Stimulated activated CD8-positive, alpha-beta memory T cell treated with anti-CD3 and anti-CD28 coated beads, Interleukin-4, amount 100 ng/mL, for 48 hours (primary cell): ENCODE measurements around the gene KHDRBS2.

ENCODE experiments used
- DNase-seq: peaks from one replicate; pipeline ENCODE4 v3.0.0-alpha.2; 2020

The KHDRBS2 gene

DNA sequence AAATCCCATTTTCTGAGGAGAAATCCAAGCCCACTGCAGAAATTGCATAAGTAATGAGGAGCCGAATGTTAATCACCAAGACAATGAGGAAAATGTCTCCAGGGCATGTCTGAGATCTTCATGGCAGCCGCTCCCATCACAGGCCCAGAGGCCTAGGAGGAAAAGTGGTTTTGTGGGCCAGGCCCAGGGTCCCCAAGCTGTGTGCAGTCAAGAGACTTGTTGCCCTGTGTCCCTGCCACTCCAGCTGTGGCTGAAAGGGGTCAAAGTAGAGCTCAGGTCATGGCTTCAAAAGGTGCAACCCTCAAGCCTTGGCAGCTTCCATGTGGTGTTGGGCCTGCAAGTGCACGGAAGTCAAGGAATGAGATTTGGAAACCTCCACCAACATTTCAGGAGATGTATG, 276.6 kb downstream of the KHDRBS2 start:
- DNase-seq = no peak

DNA sequence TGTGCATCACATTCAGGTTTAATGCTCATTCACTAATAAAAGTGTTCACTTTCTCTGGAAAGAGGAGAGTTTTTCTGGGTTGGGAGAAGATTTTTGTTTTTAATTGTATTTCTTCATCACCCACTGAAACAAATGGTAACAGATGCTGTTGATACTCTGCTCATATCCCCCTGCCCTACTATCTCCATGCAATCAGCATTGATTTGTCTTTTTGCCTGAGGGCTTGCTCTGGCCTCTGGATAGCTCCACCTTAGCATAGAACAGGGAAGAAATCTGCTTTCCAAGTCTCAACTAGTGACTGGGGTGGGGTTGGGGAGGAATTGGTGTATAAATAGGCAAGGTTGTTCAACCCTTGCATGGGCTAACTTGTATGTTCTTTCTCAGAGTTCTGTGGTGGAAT, 296.4 kb downstream of the KHDRBS2 start:
- DNase-seq = no peak

DNA sequence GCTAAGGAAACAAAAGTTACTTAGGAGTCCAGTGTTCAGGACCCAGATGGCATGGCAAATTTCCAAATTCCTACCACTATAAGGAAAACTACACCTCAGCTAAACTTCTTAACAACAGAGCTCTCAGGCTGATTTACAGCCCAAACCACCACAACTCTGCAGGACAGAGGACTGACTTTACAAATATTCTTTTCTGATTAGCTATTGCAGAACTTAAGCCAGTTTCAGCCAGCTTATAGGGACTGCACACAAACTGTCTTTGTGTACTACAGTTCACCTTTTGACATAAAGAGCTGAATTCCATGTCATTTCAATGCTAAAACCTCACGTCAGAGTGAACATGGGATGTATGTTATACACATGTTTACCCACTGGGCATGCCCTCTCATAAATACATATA, 305.4 kb downstream of the KHDRBS2 start:
- DNase-seq = no peak

DNA sequence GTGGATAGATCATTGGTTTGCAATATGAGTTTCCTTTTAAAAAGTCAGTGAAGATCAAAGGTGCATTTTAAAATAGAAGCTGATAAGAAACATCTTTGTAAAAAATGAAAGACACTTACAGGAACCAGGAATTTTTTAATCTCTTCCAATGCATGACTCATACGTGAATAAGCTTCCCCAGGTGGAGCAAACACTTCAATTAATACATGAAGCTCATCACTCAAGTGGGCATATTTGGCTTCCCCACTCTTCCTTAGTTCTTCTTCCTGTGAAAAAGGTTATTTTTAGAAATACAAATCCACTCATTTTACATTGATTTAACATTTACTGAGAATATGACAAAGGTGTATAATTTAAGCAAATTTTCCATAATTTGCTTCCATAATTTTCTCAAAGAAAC, 308.1 kb downstream of the KHDRBS2 start:
- no peak for DNase-seq

DNA sequence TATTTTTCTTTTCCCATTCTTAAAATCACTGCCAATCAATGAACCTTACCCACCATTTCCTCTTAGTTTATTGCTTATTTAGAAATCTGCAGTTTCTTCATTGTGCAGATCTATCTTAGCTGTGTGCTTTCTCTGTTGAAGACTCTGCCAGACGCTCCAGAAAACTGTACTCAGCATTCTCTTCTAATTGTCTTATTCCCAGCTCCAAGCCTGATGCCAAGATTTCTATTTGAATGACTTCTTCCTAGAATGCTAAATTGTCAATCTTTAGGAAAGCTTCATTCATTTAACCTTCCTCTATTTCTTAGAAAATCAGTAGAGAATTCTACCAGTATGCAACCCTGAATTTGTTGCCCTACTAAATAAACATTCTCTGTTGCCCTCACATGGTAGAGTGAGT, 308.9 kb downstream of the KHDRBS2 start:
- no peak for DNase-seq

DNA sequence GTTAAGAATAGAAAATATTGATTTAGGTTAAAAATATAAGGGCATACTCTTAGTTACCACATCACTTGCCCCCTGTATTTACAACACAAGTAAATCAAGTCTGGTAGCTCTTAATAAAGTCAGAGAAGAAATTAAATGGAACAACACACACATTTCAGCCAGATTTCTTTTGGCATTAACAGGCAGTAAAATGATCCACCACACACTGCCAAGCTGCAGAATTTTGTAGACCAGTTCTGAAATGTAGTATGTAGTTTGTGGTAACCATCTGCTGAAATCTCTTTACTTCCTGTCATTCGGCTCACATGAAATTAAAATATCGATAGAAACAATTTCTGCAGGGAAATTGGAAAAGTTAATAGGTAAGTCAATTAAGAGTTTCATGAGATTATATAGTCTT, 326.8 kb downstream of the KHDRBS2 start:
- DNase-seq = no peak

DNA sequence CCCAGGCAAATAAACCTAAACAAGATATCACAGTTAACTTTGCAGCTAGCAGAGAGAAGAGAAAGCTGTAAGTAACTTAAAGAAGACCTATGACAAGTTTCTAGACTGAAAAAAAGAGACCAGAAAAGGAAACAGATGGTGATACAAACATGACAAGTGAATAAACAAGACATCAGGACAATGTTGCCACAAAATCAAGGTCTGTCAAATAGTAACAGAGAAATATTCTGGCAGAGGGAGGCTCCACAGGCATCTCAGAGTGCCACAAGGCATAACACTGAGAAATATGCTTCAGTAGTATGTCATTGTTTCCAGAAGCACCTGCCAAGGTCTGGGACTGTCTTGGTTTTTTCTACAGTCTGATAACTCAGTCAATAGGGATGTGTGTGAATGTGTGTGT, 332.2 kb downstream of the KHDRBS2 start:
- no peak for DNase-seq

DNA sequence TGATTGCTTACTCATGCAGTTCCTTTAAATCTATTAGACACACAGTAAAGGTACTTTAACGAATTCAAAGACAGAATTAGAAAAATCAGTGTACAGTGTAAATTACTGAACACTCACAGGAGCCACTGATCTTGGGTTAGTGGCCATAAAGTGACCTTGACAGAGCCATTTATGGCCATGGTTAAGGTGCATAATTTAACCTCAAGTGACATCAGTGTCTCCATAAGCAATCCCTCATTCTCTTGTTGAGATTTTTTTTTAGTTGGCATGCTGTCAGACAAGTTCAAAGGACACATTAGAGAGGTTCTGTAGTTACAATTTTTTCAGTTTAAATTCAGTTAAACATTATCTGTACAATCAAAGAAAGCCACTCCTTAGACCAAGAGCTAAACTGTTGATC, 334.4 kb downstream of the KHDRBS2 start:
- no peak for DNase-seq

DNA sequence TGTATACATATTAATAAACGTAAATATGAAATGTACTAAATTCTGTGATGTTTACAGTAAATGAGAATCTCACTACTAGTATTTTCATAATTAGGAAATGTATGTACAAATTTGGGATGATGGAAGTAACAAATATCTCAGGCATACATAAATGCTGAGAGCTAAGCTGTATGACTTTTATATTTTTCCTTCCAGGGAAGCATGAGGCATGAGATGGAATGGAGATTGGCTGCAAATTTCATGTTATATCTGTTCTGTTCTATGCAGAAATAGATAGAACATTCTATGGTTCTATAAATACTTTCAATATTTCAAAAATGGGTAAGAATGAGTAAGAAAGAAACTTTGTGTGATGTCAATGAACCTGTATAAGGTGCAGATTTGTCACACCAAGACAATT, 335.2 kb downstream of the KHDRBS2 start:
- DNase-seq = no peak

DNA sequence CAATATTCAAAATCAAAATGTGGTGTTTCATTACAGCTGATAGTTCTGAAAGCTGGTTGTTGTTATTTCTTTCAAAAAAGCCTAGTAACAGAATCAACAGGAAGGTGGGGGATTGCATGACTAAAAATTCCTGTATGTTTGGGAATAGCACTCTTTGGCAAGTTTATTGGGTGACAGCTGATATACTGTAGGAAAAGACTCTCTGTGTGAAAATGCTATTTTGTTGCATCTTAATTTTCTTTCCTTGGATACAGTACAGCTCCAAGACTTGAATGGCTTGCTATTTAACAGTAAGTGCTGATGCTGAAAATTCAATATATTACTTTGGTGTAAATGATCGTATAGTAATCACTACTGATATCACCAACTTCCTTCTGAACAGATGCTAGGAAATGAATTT, 336.1 kb downstream of the KHDRBS2 start:
- no peak for DNase-seq

DNA sequence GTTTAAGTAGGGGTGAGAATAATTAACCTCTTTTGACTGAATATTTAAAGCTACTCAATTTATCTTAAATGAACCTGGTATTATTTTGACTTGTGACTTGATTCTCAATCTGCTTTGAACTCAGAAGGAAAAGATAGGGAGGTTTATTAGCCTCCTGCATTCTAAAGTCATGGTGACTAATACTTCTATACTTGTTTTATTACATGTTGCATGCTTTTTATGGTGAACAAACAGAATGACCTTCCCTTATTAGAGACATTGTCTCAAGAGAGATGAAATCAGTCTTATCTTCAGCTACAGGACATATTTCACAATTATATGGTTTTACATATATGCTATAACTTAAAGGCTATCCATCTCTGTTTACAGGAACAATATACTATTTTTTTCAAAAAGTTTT, 336.9 kb downstream of the KHDRBS2 start:
- no peak for DNase-seq

DNA sequence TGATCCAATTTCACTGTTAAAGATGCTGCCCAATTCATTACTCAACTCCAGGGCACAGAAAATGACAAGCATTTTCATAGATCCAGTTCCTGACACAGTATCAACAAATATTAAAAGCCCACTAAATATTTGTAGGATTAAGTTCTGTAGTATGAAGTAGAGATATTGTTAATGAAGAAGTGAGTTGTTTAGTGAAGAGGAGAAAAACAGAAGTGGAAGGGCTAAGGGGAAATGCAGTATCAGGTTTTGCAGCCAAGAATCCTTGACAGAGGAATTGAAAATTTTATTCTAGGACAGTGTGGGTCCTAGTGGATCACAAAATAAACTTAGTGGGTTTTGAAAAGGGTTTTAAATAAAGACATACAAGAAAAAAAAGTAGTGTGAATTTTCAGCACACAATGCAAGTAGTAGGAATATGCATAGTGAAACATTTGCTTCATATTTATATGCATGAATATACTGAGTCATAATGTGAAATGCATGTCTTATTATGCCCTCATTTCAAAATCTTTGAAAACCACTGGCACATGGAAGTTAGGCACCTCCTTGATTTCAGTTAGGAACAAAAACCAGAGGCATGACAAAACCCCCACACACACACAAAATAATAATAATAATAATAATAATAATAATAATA, 338.6 kb downstream of the KHDRBS2 start:
- no peak for DNase-seq

DNA sequence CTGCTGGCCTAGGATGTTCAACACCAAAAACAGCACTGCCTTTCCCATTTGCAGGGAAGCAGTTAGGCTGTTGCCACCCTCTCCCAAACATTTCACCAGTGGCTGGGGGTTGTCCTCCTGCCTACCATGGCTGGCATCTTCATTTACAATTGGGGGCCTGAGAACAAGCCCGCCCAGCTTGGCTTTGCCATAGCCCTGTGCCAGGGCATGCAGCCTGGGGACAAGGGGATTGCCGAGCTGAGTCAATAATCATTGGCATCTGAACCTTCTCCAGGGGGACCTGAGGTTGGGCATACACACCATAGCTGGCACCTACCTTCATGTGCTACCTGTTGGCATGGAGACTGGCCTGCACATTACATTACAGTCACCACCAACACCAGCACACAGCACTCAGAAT, 345.1 kb downstream of the KHDRBS2 start:
- no peak for DNase-seq

DNA sequence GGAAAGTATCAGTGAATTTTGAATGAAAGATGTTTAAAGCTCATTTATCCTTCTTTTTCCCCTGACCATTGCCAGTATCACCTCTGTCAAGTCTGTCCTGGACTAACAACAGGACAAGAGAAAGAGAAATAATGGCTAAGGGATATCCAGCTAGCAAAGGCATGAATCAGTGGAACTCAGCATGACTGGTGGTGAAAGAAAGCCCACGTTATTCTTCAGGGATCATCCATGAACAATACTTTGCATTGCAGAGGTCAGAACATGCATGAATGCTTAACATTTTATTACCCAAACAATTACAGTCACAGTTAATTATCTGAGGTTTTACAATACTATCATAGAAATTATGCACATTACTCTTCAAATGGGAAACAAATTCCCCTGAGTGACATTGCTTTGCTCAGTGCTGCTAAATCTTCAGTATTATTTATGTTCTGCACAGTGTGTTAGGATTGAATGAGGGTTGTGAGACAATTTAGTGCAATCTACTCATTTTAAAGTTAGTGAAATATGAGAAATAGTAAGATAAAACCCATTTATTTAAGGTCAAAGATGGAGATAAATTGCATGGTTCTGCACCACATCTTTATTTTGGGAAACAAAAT, 350.7 kb downstream of the KHDRBS2 start:
- no peak for DNase-seq

DNA sequence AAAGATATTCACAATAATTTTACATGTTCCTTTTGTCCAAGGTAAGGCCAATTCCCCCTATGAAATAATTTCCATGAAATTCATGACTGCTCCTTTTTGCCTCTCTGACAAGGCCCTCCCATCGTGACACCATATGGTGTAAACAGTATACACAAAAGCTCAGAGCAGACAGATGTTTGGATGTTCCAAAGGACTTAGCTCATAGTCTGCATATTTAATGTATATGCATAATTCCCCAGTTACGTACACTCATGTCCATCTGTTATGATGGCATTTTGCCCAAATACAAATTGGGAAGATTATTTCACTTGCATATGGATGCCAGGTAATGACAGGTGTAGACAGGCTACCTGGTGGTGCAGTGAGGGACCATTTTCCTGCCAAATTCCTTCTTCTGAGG, 376.5 kb downstream of the KHDRBS2 start:
- no peak for DNase-seq

DNA sequence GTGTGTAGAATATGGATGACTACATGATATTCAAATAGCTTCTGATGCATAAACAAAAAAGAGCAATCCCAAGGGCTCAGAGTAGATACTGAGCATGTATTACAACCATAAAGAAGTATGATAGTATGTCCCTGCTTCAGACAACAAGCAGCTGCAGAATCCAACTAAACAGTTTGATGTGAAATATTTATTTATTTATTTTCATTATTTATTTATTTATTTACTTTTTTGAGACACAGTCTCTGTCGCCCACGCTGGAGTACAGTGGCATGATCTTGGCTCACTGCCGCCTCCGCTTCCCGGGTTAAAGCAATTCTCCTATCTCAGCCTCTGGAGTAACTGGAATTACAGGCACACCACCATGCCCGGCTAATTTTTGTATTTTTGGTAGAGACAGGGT, 384.3 kb downstream of the KHDRBS2 start:
- no peak for DNase-seq

DNA sequence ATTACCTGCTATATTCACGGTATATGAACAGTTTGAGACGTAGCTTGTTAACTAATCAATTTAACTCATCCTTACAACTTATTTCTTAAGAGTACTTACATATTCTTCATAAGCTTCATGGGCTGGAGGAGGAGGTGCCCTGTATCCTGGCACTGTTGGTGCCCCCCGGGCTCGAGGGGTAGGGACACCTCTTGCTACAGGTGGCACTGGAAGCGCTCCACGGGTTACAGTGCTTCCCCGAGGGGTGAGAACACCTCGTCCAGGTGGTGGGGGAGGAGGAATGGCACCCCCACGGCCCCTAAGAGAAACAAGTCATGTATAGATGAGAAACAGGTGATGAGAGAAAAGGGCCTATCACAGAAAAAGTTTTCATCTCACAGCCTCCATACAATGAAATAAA, 391.5 kb downstream of the KHDRBS2 start:
- no peak for DNase-seq

DNA sequence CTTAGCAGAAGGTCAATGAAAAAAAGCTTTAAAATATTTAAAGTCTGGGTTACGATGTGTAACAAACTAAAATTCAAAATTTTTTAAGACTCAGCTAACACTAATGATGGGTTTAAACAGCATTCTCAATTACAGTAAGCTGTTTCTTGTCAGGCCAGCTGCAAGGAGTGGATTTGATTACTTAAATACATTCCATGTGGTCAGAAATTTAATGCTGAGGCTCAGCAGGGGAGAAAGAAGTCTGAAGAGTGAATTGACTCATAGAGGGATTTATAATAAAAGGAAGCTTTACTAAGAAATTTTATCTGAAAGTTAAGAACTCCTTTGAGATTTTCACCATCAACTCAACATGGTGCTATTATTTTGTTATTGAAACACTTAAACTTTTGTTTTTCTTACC, 398.6 kb downstream of the KHDRBS2 start:
- DNase-seq = no peak

DNA sequence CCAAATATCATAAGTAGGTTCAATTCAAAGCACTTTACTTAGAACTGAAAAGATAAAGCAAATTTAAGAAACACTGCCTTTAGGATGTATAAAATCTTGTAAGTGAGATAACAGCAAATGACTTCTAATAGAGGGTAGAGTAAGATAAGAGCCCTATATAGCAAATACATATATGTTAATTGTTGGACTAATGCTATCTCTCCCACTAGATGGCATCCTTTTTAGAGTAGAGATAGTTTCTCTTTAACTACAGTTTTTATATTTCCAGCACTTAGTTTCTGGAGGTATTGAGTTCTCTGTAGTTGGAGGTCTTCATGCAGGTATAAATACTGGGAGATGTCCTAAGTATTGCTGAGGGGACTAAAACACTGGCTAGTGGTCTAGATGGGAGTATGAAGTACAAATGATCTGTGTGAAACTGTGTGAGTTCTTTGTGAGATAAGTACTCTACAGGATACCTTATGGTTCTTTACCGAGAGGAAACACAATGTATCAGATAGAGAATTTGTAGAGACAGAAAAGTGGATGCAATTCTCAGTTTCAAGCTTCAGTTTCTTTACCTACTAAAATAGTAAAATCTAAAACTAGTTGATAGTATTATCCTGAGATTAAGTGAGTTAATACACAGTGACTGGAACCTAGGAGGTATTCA, 399.3 kb downstream of the KHDRBS2 start:
- DNase-seq = no peak

DNA sequence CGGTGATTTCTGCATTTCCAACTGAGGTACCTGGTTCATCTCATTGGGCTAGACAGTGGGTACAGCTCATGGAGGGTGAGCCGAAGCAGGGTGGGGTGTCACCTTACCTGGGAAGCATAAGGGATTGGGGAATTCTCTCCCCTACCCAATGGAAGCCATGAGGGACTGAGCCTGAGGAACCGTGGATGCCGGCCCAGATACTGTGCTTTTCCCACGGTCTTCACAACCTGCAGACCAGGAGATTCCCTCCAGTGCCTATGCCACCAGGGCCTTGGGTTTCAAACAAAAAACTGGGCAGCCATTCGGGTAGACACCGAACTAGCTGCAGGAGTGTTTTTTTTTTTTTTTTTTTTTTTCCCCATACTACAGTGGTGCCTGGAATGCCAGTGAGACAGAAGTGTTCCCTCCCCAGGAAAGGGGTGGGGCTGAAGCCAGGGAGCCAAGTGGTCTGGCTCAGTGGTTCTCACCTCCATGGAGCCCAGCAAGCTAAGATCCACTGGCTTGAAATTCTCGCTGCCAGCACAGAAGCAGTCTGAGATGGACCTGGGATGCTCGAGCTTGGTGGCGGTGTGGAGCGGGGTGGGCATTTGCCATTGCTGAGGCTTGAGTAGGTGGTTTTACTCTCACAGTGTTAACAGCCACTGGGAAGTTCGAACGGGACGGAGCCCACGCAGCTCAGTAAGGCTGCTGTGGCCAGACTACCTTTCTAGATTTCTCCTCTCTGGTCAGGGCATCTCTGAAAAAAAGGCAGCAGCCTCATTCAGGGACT, 416.2 kb downstream of the KHDRBS2 start:
- no peak for DNase-seq

DNA sequence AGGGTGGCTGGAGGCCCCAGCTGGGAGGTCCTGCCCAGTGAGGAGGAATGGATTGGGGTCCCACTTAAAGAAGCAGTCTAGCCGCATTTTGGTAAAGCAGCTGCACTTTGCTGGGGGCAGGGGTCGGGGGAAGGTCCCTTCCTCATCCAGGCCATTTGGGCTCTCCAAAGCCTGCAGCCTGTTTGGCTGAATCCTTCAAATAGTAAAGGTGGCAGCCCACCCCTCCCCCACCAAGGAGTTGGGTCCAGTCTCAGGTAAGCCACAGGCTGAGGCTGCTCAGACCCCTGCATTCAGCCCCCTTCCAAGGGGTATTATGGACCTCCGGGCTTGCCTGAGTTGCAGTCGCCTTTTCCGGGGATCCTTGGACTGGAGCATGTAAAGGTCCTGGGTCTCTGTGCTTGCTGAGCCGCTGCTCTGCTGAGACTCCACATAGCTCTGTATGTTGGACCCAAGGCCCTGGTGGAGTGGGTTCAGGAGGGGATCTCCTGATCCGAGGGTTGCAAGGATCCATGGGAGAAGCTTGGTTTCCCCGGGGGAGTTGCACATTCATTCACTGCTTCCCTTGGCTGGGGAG, 417.4 kb downstream of the KHDRBS2 start:
- DNase-seq = no peak

DNA sequence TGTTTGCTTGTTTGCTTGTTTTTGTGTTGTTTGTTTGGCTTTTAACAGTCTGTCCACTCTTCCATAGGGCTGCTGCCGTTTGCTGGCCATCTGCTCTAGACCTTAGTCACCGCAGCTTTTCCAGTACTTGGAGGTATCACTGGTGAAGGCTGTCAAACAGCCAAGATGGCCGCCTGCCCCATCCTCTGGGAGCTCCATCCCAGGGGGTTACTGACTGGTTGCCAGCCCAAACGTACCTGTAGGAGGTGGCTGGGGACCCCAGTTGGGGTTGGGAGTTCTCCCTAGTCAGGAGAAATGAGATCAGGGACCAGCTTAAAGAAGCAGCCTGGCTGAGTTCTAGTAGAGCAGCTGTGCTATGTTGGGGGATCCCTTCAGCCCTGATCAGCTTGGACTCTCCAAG, 418.4 kb downstream of the KHDRBS2 start:
- DNase-seq = no peak

DNA sequence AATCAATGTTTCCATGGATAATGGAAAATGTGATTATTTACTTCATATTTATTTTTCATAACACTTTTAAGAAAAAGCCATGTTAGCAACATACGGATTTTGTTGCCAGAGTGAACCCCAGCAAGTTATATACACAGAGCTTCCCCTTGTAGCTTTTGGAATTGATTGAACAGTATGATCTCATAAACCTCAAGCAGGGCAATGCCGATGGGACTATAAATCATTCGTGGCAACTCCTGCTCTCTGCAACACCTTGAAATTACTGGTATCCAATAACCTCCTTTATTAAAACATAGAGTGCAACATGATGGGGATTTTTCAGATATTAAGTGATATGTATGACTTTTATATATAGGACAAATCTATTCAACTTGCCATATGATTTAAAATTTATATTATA, 428.5 kb downstream of the KHDRBS2 start:
- no peak for DNase-seq

DNA sequence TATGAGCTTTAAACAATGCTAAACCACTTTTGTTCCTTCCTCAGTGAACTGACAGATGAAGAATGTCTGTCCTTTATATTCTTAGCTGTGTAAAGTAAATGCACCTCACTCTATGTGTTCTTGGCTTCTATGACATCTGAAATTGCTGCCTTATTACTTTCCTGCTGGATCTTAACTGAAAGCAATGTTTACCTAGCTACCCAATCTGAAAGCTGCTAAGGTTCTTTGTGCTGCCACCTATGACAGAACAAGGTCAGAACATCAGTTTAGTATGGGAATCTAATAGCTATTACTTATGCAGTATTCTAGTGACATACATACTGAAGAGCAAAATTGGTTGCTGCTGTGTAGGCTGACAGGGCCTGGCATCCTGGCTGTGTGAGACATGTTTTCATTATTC, 444.1 kb downstream of the KHDRBS2 start:
- DNase-seq = no peak
